ENCODE measurements around the gene CAPN11. TPM values are rescaled to one million over a fixed set of nuclear protein-coding genes. Genes with fewer than 3 reads are reported as not detected.

The CAPN11 gene
- total and polyA plus RNA-seq, 10 of the 15 experiments (the other 5 are each of a cell fraction or from before 2014, with no cell fraction given): 0.05 to 0.44 (median 0.31) TPM

DNA sequence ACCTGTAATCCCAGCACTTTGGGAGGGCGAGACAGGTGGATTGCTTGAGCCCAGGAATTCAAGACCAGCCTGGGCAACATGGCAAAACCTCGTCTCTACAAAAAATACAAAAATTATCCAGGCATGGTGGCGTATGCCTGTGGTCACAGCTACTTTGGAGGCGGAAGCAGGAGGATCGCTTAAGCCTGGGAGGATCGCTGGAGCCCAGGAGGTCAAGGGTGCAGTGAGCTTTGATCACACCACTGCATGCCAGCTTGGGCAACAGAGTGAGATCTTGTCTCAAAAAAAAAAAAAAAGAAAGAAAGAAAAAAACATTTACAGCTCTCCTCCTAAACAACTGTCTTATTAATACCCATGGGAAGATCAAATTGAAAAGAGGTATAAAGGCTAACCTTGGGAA is 49.3 kb downstream of the CAPN11 start:
- no peak for DNase-seq (ENCODE audit: low read depth, low spot score)
- ChIA-PET CTCF (interaction anchor here (0.5 to 0.8 kb wide), 3 partner anchors 14 to 465 kb away, joined by 3 read pairs; no protein-coding TSS in a partner anchor), RAD21 (ENCODE audit: unreplicated experiment) (interaction anchor here (1.6 kb wide), 1 partner anchor 11 kb away, joined by 6 read pairs; no protein-coding TSS in a partner anchor), POLR2A (interaction anchor here (0.6 to 0.9 kb wide), 3 partner anchors 18 to 494 kb away, joined by 3 read pairs; no protein-coding TSS in a partner anchor), SMC1A (ENCODE audit: uncharacterized antibody, unreplicated experiment) (interaction anchor here (0.7 to 1.4 kb wide), 2 partner anchors 31 to 730 kb away, joined by 3 read pairs; no protein-coding TSS in a partner anchor)
- no peaks in the 10 kb centered on the region for H3K4me1 ChIP-seq (ENCODE audit: control insufficient read depth, insufficient read depth, low read length)
- FAIRE-seq: no peak
- H3K79me2 ChIP-seq (ENCODE audit: control insufficient read depth, insufficient read depth, low read length): no peaks in the 10 kb centered on the region
- TF ChIP-seq HDAC2 (IDR thresholded peaks at IDR 0.05): no peak
- TF ChIP-seq NR2F1 (conservative IDR thresholded peaks at IDR 0.05): no peak
- no peak for TF ChIP-seq MYB (IDR thresholded peaks at IDR 0.05; ENCODE audit: borderline replicate concordance, low read depth, low read length)
- TF ChIP-seq, protein P1, sequence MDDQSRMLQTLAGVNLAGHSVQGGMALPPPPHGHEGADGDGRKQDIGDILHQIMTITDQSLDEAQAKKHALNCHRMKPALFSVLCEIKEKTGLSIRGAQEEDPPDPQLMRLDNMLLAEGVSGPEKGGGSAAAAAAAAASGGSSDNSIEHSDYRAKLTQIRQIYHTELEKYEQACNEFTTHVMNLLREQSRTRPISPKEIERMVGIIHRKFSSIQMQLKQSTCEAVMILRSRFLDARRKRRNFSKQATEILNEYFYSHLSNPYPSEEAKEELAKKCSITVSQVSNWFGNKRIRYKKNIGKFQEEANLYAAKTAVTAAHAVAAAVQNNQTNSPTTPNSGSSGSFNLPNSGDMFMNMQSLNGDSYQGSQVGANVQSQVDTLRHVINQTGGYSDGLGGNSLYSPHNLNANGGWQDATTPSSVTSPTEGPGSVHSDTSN (IDR thresholded peaks at IDR 0.05; ENCODE audit: insufficient replicate concordance, low read depth, low read length): no peak
- TF ChIP-seq TCF3 (IDR thresholded peaks at IDR 0.05; ENCODE audit: borderline replicate concordance, insufficient read depth, low read depth, low read length): no peak
- no peak for TF ChIP-seq YY1 (IDR thresholded peaks at IDR 0.05; ENCODE audit: low read depth, low read length)
- no peak for TF ChIP-seq RBBP5 (conservative IDR thresholded peaks at IDR 0.05)
- no peak for TF ChIP-seq POLR2A (IDR thresholded peaks at IDR 0.05; ENCODE audit: low read depth, low read length)
- TF ChIP-seq PAX5 (IDR thresholded peaks at IDR 0.05; ENCODE audit: borderline replicate concordance, low read depth, low read length): no peak
- TF ChIP-seq, protein P2, sequence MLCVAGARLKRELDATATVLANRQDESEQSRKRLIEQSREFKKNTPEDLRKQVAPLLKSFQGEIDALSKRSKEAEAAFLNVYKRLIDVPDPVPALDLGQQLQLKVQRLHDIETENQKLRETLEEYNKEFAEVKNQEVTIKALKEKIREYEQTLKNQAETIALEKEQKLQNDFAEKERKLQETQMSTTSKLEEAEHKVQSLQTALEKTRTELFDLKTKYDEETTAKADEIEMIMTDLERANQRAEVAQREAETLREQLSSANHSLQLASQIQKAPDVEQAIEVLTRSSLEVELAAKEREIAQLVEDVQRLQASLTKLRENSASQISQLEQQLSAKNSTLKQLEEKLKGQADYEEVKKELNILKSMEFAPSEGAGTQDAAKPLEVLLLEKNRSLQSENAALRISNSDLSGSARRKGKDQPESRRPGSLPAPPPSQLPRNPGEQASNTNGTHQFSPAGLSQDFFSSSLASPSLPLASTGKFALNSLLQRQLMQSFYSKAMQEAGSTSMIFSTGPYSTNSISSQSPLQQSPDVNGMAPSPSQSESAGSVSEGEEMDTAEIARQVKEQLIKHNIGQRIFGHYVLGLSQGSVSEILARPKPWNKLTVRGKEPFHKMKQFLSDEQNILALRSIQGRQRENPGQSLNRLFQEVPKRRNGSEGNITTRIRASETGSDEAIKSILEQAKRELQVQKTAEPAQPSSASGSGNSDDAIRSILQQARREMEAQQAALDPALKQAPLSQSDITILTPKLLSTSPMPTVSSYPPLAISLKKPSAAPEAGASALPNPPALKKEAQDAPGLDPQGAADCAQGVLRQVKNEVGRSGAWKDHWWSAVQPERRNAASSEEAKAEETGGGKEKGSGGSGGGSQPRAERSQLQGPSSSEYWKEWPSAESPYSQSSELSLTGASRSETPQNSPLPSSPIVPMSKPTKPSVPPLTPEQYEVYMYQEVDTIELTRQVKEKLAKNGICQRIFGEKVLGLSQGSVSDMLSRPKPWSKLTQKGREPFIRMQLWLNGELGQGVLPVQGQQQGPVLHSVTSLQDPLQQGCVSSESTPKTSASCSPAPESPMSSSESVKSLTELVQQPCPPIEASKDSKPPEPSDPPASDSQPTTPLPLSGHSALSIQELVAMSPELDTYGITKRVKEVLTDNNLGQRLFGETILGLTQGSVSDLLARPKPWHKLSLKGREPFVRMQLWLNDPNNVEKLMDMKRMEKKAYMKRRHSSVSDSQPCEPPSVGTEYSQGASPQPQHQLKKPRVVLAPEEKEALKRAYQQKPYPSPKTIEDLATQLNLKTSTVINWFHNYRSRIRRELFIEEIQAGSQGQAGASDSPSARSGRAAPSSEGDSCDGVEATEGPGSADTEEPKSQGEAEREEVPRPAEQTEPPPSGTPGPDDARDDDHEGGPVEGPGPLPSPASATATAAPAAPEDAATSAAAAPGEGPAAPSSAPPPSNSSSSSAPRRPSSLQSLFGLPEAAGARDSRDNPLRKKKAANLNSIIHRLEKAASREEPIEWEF (IDR thresholded peaks at IDR 0.05; ENCODE audit: insufficient replicate concordance, low read depth, low read length): no peak
- TF ChIP-seq, protein P3, sequence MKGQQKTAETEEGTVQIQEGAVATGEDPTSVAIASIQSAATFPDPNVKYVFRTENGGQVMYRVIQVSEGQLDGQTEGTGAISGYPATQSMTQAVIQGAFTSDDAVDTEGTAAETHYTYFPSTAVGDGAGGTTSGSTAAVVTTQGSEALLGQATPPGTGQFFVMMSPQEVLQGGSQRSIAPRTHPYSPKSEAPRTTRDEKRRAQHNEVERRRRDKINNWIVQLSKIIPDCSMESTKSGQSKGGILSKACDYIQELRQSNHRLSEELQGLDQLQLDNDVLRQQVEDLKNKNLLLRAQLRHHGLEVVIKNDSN (IDR thresholded peaks at IDR 0.05; ENCODE audit: borderline replicate concordance, extremely low read length, insufficient read depth, low read depth, low read length): no peak
- no peak for TF ChIP-seq ZNF274 (IDR thresholded peaks at IDR 0.05; ENCODE audit: insufficient read depth, insufficient read length)
- TF ChIP-seq, protein P4, sequence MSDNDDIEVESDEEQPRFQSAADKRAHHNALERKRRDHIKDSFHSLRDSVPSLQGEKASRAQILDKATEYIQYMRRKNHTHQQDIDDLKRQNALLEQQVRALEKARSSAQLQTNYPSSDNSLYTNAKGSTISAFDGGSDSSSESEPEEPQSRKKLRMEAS (IDR thresholded peaks at IDR 0.05; ENCODE audit: low read depth, low read length): no peak
- TF ChIP-seq, protein P5, sequence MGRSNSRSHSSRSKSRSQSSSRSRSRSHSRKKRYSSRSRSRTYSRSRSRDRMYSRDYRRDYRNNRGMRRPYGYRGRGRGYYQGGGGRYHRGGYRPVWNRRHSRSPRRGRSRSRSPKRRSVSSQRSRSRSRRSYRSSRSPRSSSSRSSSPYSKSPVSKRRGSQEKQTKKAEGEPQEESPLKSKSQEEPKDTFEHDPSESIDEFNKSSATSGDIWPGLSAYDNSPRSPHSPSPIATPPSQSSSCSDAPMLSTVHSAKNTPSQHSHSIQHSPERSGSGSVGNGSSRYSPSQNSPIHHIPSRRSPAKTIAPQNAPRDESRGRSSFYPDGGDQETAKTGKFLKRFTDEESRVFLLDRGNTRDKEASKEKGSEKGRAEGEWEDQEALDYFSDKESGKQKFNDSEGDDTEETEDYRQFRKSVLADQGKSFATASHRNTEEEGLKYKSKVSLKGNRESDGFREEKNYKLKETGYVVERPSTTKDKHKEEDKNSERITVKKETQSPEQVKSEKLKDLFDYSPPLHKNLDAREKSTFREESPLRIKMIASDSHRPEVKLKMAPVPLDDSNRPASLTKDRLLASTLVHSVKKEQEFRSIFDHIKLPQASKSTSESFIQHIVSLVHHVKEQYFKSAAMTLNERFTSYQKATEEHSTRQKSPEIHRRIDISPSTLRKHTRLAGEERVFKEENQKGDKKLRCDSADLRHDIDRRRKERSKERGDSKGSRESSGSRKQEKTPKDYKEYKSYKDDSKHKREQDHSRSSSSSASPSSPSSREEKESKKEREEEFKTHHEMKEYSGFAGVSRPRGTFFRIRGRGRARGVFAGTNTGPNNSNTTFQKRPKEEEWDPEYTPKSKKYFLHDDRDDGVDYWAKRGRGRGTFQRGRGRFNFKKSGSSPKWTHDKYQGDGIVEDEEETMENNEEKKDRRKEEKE (IDR thresholded peaks at IDR 0.05): no peak
- intact Hi-C loops (cut with micrococcal nuclease; ENCODE audit: unreplicated experiment) (no loop called here), in situ Hi-C loops (cut with MboI) (no loop called here)
- no peak overlapping the region for H3K4me3 ChIP-seq
- H2AFZ ChIP-seq (ENCODE audit: control insufficient read depth, low read depth, low read length): no peak overlapping the region
- no peaks in the 10 kb centered on the region for H3K36me3 ChIP-seq (ENCODE audit: control insufficient read depth in 2 of 2, insufficient read depth in 2 of 2, low read length in 1 of 2)
- H3K27me3 ChIP-seq (replicated peaks in 1 of 2; ENCODE audit: control insufficient read depth in 2 of 2, insufficient read depth in 2 of 2, low read length in 1 of 2): no peaks in the 10 kb centered on the region
- no peak overlapping the region for H3K27ac ChIP-seq (ENCODE audit: control insufficient read depth, insufficient read depth)
- H4K20me1 ChIP-seq (ENCODE audit: control insufficient read depth, insufficient read depth): no peaks in the 10 kb centered on the region
- no peaks in the 10 kb centered on the region for H3K9me3 ChIP-seq (replicated peaks; ENCODE audit: control insufficient read depth, insufficient read depth, low read length)
- no peak for ATAC-seq
- H3K9ac ChIP-seq (ENCODE audit: control insufficient read depth, insufficient read depth, low read length): no peak overlapping the region
- no peak overlapping the region for H3K4me2 ChIP-seq (ENCODE audit: control insufficient read depth, insufficient read depth)
- 78% methylated on average over 6 of the region's 6 CpGs for WGBS (ENCODE audit: insufficient coverage, insufficient replicate concordance, low lambda C conversion rate, missing lambda C conversion rate)
- BruUV-seq (replicated peaks): no TSS peak

Data from GM12878 (cell line).